Lower leg skin (tissue), 3 donors: ENCODE measurements around the gene TLDC2.

ENCODE experiments used
- CTCF ChIP-seq, 3 donors: fragments of 450-650 bp; IDR thresholded peaks; one replicate each; pipeline ENCODE4 v1.5.1; 2016; ENCODE audit warnings: antibody characterized with exemption in 3 of 3, mild to moderate bottlenecking in 3 of 3, moderate library complexity in 2 of 3
- POLR2A ChIP-seq, 2 donors: fragments of 450-650 bp; IDR thresholded peaks; one replicate each; pipeline ENCODE4 v1.6.1; 2016 to 2017; ENCODE audit warnings: antibody characterized with exemption in 2 of 2, mild to moderate bottlenecking in 1 of 2, moderate library complexity in 1 of 2

- TF ChIP-seq CTCF (IDR thresholded peaks at IDR 0.05) (no peak), POLR2A (IDR thresholded peaks at IDR 0.05) (no peak)
Measured at GRCh38 chr20:36850759-36851158, 25.2 kb upstream of the TLDC2 start.
